SK-N-SH (cell line): ENCODE data around the gene TPH2. TPM values are rescaled to one million over a fixed set of nuclear protein-coding genes. Genes with fewer than 3 reads are reported as not detected.

ENCODE experiments used
- CTCF ChIA-PET: fragments of 300-600, 350-600 bp; formaldehyde crosslinking; extraction: SDS; loops from one replicate; lab custom pipeline; 2021; lab: Yijun Ruan, JAX
- POLR2A ChIA-PET: fragments of 350-600 bp; sonication (Branson Sonifier 250); formaldehyde crosslinking; extraction: SDS; loops from one replicate; lab custom pipeline; 2020; ENCODE audit warnings: antibody characterized with exemption, inconsistent platforms; lab: Yijun Ruan, JAX
- DNase-seq: peaks from one replicate; pipeline ENCODE4 v3.0.0; 2012
- H2AFZ ChIP-seq: fragments of 200-600 bp; sonication (generic); 2 replicates; pipeline ENCODE4 v1.8.1; 2016; ENCODE audit warnings: antibody characterized with exemption, mild to moderate bottlenecking, low read depth
- H3F3A ChIP-seq: fragments of 200-600 bp; sonication (generic); replicated peaks from 2 replicates; pipeline ENCODE3; 2016; ENCODE audit warnings: antibody characterized with exemption, mild to moderate bottlenecking; ENCODE audit not compliant: insufficient read depth
- H3K27ac ChIP-seq, 2 experiments: fragments of 200-500 bp in 1 of 2; fragments of 200-600 bp in 1 of 2; sonication (Bioruptor generic) in 1 of 2; sonication (generic), shearing (Covaris generic) in 1 of 2; 2 replicates each; pipeline versions ENCODE4 v1.5.1 to v1.6.1; 2014 to 2016; ENCODE audit warnings: low read depth in 2 of 2, inconsistent platforms in 1 of 2, low read length in 1 of 2, mild to moderate bottlenecking in 1 of 2, mixed read lengths in 1 of 2
- H3K27me3 ChIP-seq: fragments of 200-600 bp; sonication (generic), shearing (Covaris generic); 2 replicates; pipeline ENCODE4 v1.6.1; 2016; ENCODE audit warnings: mixed run types; ENCODE audit not compliant: insufficient read depth
- H3K36me3 ChIP-seq, 2 experiments: fragments of 200-500 bp in 1 of 2; fragments of 200-600 bp in 1 of 2; sonication (Bioruptor generic) in 1 of 2; sonication (generic) in 1 of 2; replicated peaks in 1 of 2; 2 replicates each; pipeline versions ENCODE3 to v1.5.1; 2014 to 2016; ENCODE audit warnings: low read length in 1 of 2, mild to moderate bottlenecking in 1 of 2; ENCODE audit not compliant: insufficient read depth in 2 of 2, control insufficient read depth in 1 of 2
- H3K4me1 ChIP-seq, 2 experiments: fragments of 200-500 bp in 1 of 2; fragments of 200-600 bp in 1 of 2; sonication (Bioruptor generic) in 1 of 2; sonication (generic), shearing (Covaris generic) in 1 of 2; 2 replicates each; pipeline versions ENCODE4 v1.5.1 to v1.6.1; 2014 to 2016; ENCODE audit warnings: low read depth in 1 of 2, low read length in 1 of 2, mixed run types in 1 of 2; ENCODE audit not compliant: insufficient read depth in 2 of 2, control insufficient read depth in 1 of 2
- H3K4me2 ChIP-seq: fragments of 200-600 bp; sonication (generic), shearing (Covaris generic); 2 replicates; pipeline ENCODE4 v1.6.1; 2017; ENCODE audit warnings: mixed run types
- H3K4me3 ChIP-seq, 2 experiments: fragments of 200-500 bp in 1 of 2; fragments of 200-600 bp in 1 of 2; sonication (Bioruptor generic) in 1 of 2; sonication (generic), shearing (Covaris generic) in 1 of 2; 2 replicates each; pipeline versions ENCODE4 v1.5.1 to v1.8.1; 2014 to 2016; ENCODE audit warnings: low read depth in 2 of 2, inconsistent platforms in 1 of 2, low read length in 1 of 2, mild to moderate bottlenecking in 1 of 2, mixed read lengths in 1 of 2, moderate library complexity in 1 of 2
- H3K79me2 ChIP-seq: fragments of 200-600 bp; sonication (generic); 2 replicates; pipeline ENCODE4 v1.8.1; 2017; ENCODE audit warnings: mild to moderate bottlenecking; ENCODE audit not compliant: insufficient read depth
- H3K9ac ChIP-seq: fragments of 200-600 bp; sonication (generic); 2 replicates; pipeline ENCODE4 v1.6.1; 2017; ENCODE audit warnings: mixed run types
- H3K9me2 ChIP-seq: fragments of 200-600 bp; sonication (generic); 2 replicates; pipeline ENCODE4 v1.6.1; 2017; ENCODE audit warnings: mixed run types
- H3K9me3 ChIP-seq: fragments of 200-600 bp; sonication (generic); 2 replicates; pipeline ENCODE4 v1.6.1; 2017; ENCODE audit warnings: mixed run types, mild to moderate bottlenecking, moderate library complexity
- H4K20me1 ChIP-seq: fragments of 200-600 bp; sonication (generic); 2 replicates; pipeline ENCODE4 v1.6.1; 2017; ENCODE audit warnings: mild to moderate bottlenecking, mixed run types; ENCODE audit not compliant: insufficient read depth
- CTCF ChIP-seq: fragments of 200-600 bp; sonication (generic); IDR thresholded peaks from 2 replicates; pipeline ENCODE4 v1.6.1; 2017; ENCODE audit warnings: antibody characterized with exemption, mild to moderate bottlenecking, moderate library complexity
- ELF1 ChIP-seq: IDR thresholded peaks from 2 replicates; pipeline ENCODE4 v1.4.0; 2012
- EP300 ChIP-seq, 2 experiments: IDR thresholded peaks; 2 replicates each; pipeline versions ENCODE4 v1.4.0 to v1.6.1; 2012; ENCODE audit warnings: borderline replicate concordance in 1 of 2, low read depth in 1 of 2, low read length in 1 of 2
- FOXM1 ChIP-seq: IDR thresholded peaks from 2 replicates; pipeline ENCODE4 v1.4.0; 2012; ENCODE audit warnings: low read depth, mild to moderate bottlenecking
- JUND ChIP-seq: IDR thresholded peaks from 2 replicates; pipeline ENCODE4 v1.4.0; 2012
- MEF2A ChIP-seq: IDR thresholded peaks from 2 replicates; pipeline ENCODE4 v1.4.0; 2012; ENCODE audit warnings: low read depth, borderline replicate concordance
- NFIC ChIP-seq: IDR thresholded peaks from 2 replicates; pipeline ENCODE4 v1.4.0; 2012; ENCODE audit warnings: borderline replicate concordance
- RAD21 ChIP-seq: IDR thresholded peaks from 2 replicates; pipeline ENCODE4 v1.6.1; 2012; ENCODE audit warnings: mild to moderate bottlenecking, low read length
- RCOR1 ChIP-seq: fragments of 150-350 bp; IDR thresholded peaks from 2 replicates; pipeline ENCODE4 v1.6.1; 2017; ENCODE audit warnings: antibody characterized with exemption, low read length
- REST ChIP-seq: IDR thresholded peaks from 2 replicates; pipeline ENCODE4 v1.6.1; 2012; ENCODE audit warnings: mild to moderate bottlenecking, low read depth, low read length, moderate library complexity
- RFX5 ChIP-seq: IDR thresholded peaks from 2 replicates; pipeline ENCODE4 v1.6.1; 2012; ENCODE audit warnings: mild to moderate bottlenecking, improper control_type of control experiment, low read length
- ZBTB33 ChIP-seq: IDR thresholded peaks from 2 replicates; pipeline ENCODE4 v1.4.0; 2012; ENCODE audit warnings: low read depth, borderline replicate concordance
- WGBS: methylation state at CpG from one replicate; pipeline ENCODE4 v1.1.6; 2017; ENCODE audit warnings: low lambda C conversion rate; 5-methylcytosine and 5-hydroxymethylcytosine counted together
- polyA plus RNA-seq, 3 experiments: library from polyadenylated mRNA; depleted of rRNA; stranded (reverse); fragments of >200 nt; gene quantifications; 2 replicates each; pipeline ENCODE4 v1.2.3, GENCODE V29; 2012
- TF ChIP-seq, protein P1 (sequence below): fragments of 150-350 bp; IDR thresholded peaks from 2 replicates; pipeline ENCODE4 v1.6.1; 2016; ENCODE audit warnings: mild to moderate bottlenecking, low read depth, low read length
- TF ChIP-seq, protein P2 (sequence below): IDR thresholded peaks from 2 replicates; pipeline ENCODE4; 2012

TPH2 gene
- polyA plus RNA-seq, 1 of the 3 experiments (the other 2 are of a cell fraction): not detected

- H4K20me1 ChIP-seq: no peaks in the 10 kb centered on the region
- no peaks in the 10 kb centered on the region for H3K79me2 ChIP-seq
- H2AFZ ChIP-seq: no peak overlapping the region
- no peaks in the 10 kb centered on the region for H3K36me3 ChIP-seq
- POLR2A ChIA-PET: no interaction called here
- no peaks in the 10 kb centered on the region for H3K9me2 ChIP-seq
- no peak overlapping the region for H3K4me2 ChIP-seq
- no peak overlapping the region for H3K9ac ChIP-seq
- peaks cover 0 to 5% of the 10 kb centered on the region in 2 experiments; a peak in 2 of 4 replicates for H3K4me1 ChIP-seq
- CTCF ChIA-PET: no interaction called here
- DNase-seq: no peak
- no peaks in the 10 kb centered on the region for H3K27me3 ChIP-seq
- H3K27ac ChIP-seq: no peak overlapping the region
- no peak overlapping the region for H3K4me3 ChIP-seq
- no peak for TF ChIP-seq JUND
- no peak for TF ChIP-seq RFX5
- no peak for TF ChIP-seq ELF1
- no peak for TF ChIP-seq NFIC
- TF ChIP-seq MEF2A: no peak
- TF ChIP-seq EP300 (IDR thresholded peaks at IDR 0.05; ENCODE audit: borderline replicate concordance in 1 of 2, low read depth in 1 of 2, low read length in 1 of 2): no peak
- no peak for TF ChIP-seq RCOR1
- no peak for TF ChIP-seq CTCF
- no peak for TF ChIP-seq ZBTB33
- TF ChIP-seq, protein P1, sequence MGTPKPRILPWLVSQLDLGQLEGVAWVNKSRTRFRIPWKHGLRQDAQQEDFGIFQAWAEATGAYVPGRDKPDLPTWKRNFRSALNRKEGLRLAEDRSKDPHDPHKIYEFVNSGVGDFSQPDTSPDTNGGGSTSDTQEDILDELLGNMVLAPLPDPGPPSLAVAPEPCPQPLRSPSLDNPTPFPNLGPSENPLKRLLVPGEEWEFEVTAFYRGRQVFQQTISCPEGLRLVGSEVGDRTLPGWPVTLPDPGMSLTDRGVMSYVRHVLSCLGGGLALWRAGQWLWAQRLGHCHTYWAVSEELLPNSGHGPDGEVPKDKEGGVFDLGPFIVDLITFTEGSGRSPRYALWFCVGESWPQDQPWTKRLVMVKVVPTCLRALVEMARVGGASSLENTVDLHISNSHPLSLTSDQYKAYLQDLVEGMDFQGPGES: no peak
- TF ChIP-seq FOXM1: no peak
- TF ChIP-seq RAD21: no peak
- TF ChIP-seq, protein P2, sequence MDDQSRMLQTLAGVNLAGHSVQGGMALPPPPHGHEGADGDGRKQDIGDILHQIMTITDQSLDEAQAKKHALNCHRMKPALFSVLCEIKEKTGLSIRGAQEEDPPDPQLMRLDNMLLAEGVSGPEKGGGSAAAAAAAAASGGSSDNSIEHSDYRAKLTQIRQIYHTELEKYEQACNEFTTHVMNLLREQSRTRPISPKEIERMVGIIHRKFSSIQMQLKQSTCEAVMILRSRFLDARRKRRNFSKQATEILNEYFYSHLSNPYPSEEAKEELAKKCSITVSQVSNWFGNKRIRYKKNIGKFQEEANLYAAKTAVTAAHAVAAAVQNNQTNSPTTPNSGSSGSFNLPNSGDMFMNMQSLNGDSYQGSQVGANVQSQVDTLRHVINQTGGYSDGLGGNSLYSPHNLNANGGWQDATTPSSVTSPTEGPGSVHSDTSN: no peak
- TF ChIP-seq REST: no peak
- no peaks in the 10 kb centered on the region for H3K9me3 ChIP-seq
- WGBS: 42% methylated on average over 3 of the region's 3 CpGs
- no peaks in the 10 kb centered on the region for H3F3A ChIP-seq
Observed at GRCh38 chr12:71948390-71948789, 9.7 kb downstream of the TPH2 start.
